Liver (tissue), 3 donors: Measurements from ENCODE around the gene KANSL2.

Experiments
- ATF3 ChIP-seq: IDR thresholded peaks from 2 replicates; pipeline ENCODE4 v1.6.1; 2016; ENCODE audit warnings: antibody characterized with exemption
- EGR1 ChIP-seq, 2 donors: IDR thresholded peaks; 2 replicates each; pipeline ENCODE4 v1.6.1; 2016 to 2018; ENCODE audit warnings: antibody characterized with exemption in 2 of 2, low read depth in 2 of 2
- GABPA ChIP-seq, 2 donors: IDR thresholded peaks in 1 of 2; conservative IDR thresholded peaks in 1 of 2; 2 replicates each; pipeline ENCODE4 v1.6.1; 2016; ENCODE audit warnings: antibody characterized with exemption in 2 of 2, mild to moderate bottlenecking in 1 of 2, moderate library complexity in 1 of 2
- HNF4G ChIP-seq: IDR thresholded peaks from 2 replicates; pipeline ENCODE4 v1.6.1; 2016; ENCODE audit warnings: antibody characterized with exemption
- JUND ChIP-seq, 2 donors: IDR thresholded peaks; 2 replicates each; pipeline ENCODE4 v1.6.1; 2016; ENCODE audit warnings: antibody characterized with exemption in 2 of 2
- MAX ChIP-seq: IDR thresholded peaks from 2 replicates; pipeline ENCODE4 v1.6.1; 2016; ENCODE audit warnings: antibody characterized with exemption
- RAD21 ChIP-seq, 2 donors: IDR thresholded peaks; 2 replicates each; pipeline ENCODE4 v1.6.1; 2016; ENCODE audit warnings: antibody characterized with exemption in 2 of 2, mild to moderate bottlenecking in 2 of 2
- RXRA ChIP-seq, 2 donors: IDR thresholded peaks; 2 replicates each; pipeline ENCODE4 v1.6.1; 2017 to 2018; ENCODE audit warnings: antibody characterized with exemption in 2 of 2, mild to moderate bottlenecking in 1 of 2
- SP1 ChIP-seq: IDR thresholded peaks from 2 replicates; pipeline ENCODE4 v1.6.1; 2018; ENCODE audit warnings: antibody characterized with exemption, mild to moderate bottlenecking
- TAF1 ChIP-seq: conservative IDR thresholded peaks from 2 replicates; pipeline ENCODE4 v1.6.1; 2016; ENCODE audit warnings: antibody characterized with exemption, mild to moderate bottlenecking
- YY1 ChIP-seq: IDR thresholded peaks from 2 replicates; pipeline ENCODE4 v1.6.1; 2016; ENCODE audit warnings: antibody characterized with exemption, mild to moderate bottlenecking
- TF ChIP-seq, protein P1 (sequence below): IDR thresholded peaks from 2 replicates; pipeline ENCODE4 v1.6.1; 2016; ENCODE audit warnings: antibody characterized with exemption
- TF ChIP-seq, protein P2 (sequence below): fragments of 150-350 bp; IDR thresholded peaks from 2 replicates; pipeline ENCODE4 v1.5.1; 2017; ENCODE audit warnings: improper control_type of control experiment, low read depth, low read length; ENCODE audit not compliant: missing input control
- TF ChIP-seq, protein P3 (sequence below): IDR thresholded peaks from 2 replicates; pipeline ENCODE4 v1.6.1; 2016; ENCODE audit warnings: antibody characterized with exemption, mild to moderate bottlenecking
- donor health status: healthy.
- donor health status: healthy.

GRCh38 chr12:48659863-48660262 lies 22.2 kb downstream of the KANSL2 start:
- TF ChIP-seq, protein P1, sequence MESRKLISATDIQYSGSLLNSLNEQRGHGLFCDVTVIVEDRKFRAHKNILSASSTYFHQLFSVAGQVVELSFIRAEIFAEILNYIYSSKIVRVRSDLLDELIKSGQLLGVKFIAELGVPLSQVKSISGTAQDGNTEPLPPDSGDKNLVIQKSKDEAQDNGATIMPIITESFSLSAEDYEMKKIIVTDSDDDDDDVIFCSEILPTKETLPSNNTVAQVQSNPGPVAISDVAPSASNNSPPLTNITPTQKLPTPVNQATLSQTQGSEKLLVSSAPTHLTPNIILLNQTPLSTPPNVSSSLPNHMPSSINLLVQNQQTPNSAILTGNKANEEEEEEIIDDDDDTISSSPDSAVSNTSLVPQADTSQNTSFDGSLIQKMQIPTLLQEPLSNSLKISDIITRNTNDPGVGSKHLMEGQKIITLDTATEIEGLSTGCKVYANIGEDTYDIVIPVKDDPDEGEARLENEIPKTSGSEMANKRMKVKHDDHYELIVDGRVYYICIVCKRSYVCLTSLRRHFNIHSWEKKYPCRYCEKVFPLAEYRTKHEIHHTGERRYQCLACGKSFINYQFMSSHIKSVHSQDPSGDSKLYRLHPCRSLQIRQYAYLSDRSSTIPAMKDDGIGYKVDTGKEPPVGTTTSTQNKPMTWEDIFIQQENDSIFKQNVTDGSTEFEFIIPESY = no peak
- TF ChIP-seq, protein P2, sequence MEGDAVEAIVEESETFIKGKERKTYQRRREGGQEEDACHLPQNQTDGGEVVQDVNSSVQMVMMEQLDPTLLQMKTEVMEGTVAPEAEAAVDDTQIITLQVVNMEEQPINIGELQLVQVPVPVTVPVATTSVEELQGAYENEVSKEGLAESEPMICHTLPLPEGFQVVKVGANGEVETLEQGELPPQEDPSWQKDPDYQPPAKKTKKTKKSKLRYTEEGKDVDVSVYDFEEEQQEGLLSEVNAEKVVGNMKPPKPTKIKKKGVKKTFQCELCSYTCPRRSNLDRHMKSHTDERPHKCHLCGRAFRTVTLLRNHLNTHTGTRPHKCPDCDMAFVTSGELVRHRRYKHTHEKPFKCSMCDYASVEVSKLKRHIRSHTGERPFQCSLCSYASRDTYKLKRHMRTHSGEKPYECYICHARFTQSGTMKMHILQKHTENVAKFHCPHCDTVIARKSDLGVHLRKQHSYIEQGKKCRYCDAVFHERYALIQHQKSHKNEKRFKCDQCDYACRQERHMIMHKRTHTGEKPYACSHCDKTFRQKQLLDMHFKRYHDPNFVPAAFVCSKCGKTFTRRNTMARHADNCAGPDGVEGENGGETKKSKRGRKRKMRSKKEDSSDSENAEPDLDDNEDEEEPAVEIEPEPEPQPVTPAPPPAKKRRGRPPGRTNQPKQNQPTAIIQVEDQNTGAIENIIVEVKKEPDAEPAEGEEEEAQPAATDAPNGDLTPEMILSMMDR = no peak
- TF ChIP-seq GABPA (IDR thresholded peaks at IDR 0.05 in 1 of 2, conservative IDR thresholded peaks at IDR 0.05 in 1 of 2) = no peak
- no peak for TF ChIP-seq JUND (IDR thresholded peaks at IDR 0.05)
- TF ChIP-seq, protein P3, sequence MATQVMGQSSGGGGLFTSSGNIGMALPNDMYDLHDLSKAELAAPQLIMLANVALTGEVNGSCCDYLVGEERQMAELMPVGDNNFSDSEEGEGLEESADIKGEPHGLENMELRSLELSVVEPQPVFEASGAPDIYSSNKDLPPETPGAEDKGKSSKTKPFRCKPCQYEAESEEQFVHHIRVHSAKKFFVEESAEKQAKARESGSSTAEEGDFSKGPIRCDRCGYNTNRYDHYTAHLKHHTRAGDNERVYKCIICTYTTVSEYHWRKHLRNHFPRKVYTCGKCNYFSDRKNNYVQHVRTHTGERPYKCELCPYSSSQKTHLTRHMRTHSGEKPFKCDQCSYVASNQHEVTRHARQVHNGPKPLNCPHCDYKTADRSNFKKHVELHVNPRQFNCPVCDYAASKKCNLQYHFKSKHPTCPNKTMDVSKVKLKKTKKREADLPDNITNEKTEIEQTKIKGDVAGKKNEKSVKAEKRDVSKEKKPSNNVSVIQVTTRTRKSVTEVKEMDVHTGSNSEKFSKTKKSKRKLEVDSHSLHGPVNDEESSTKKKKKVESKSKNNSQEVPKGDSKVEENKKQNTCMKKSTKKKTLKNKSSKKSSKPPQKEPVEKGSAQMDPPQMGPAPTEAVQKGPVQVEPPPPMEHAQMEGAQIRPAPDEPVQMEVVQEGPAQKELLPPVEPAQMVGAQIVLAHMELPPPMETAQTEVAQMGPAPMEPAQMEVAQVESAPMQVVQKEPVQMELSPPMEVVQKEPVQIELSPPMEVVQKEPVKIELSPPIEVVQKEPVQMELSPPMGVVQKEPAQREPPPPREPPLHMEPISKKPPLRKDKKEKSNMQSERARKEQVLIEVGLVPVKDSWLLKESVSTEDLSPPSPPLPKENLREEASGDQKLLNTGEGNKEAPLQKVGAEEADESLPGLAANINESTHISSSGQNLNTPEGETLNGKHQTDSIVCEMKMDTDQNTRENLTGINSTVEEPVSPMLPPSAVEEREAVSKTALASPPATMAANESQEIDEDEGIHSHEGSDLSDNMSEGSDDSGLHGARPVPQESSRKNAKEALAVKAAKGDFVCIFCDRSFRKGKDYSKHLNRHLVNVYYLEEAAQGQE = no peak
- TF ChIP-seq MAX = no peak
- no peak for TF ChIP-seq RXRA (IDR thresholded peaks at IDR 0.05)
- no peak for TF ChIP-seq TAF1
- TF ChIP-seq SP1 = no peak
- TF ChIP-seq HNF4G = no peak
- TF ChIP-seq YY1 = no peak
- TF ChIP-seq ATF3 = no peak
- no peak for TF ChIP-seq EGR1 (IDR thresholded peaks at IDR 0.05; ENCODE audit: low read depth in 2 of 2)
- TF ChIP-seq RAD21 (IDR thresholded peaks at IDR 0.05) = no peak
